GM10248 (cell line): ENCODE measurements around the gene RUSC2.
"Not testable (repeated sequence)": the region's sequence is repeated elsewhere in the genome, so short reads cannot be mapped to it uniquely, and the experiment has no call there.

ENCODE experiments used
- CTCF ChIA-PET: fragments of 300-600 bp; sonication (Branson Sonifier 250); formaldehyde crosslinking; extraction: SDS; loops from one replicate; lab custom pipeline; 2021; ENCODE audit warnings: antibody characterized with exemption; lab: Yijun Ruan, JAX
- POLR2A ChIA-PET: fragments of 350-650 bp; sonication (Branson Sonifier 250); formaldehyde crosslinking; extraction: SDS; loops from one replicate; lab custom pipeline; 2020; ENCODE audit warnings: antibody characterized with exemption; lab: Yijun Ruan, JAX
- DNase-seq: peaks from one replicate; pipeline ENCODE4 v3.0.0; 2012; ENCODE audit errors: extremely low spot score
- CTCF ChIP-seq: IDR thresholded peaks from 2 replicates; pipeline ENCODE4 v1.5.1; 2012; ENCODE audit warnings: mild to moderate bottlenecking, low read depth; ENCODE audit errors: extremely low read depth, missing control alignments, control extremely low read depth

RUSC2 gene

DNA sequence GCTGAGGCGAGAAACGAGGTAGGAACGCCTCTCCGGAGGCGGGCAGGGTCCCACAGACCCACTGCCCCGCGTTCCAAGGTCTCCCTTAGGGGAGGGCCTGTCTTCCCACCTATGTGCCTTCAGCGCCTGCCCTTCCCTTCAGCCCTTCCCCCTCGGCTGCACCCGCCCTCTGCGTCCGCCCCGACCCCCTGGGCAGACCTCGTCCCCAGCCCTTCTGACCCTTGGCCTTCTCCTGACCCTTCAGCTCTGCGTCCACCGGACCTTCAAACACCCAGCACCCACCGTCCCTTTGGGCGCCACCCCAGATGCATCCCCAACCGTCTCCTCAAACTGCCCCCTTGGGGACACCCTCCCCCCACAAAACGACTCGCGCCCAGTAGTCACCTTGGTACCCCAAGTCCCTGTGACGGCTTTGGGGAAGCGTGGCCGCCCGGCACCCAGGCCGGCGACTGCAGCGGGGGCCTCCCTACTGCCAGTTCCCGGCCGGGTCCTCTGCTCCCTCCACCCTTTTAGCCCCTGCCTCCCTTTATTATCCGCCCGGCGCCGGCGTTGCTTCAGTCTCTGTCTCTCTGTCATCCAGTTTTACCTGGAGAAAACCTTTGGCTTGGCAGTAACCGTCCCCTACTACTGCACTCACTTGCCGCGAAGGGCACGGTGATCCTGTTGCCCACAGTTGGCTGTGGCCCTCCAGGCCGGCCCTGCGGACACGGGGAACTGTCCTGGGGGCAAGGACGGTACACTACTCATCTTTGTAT, 421 bp downstream of the RUSC2 start:
- ChIA-PET POLR2A (no interaction called here), CTCF (interaction anchor here (0.8 kb wide), 1 partner anchor 590 kb away, joined by 3 read pairs; no protein-coding TSS in a partner anchor)
- DNase-seq, result no peak
- no peak for TF ChIP-seq CTCF

DNA sequence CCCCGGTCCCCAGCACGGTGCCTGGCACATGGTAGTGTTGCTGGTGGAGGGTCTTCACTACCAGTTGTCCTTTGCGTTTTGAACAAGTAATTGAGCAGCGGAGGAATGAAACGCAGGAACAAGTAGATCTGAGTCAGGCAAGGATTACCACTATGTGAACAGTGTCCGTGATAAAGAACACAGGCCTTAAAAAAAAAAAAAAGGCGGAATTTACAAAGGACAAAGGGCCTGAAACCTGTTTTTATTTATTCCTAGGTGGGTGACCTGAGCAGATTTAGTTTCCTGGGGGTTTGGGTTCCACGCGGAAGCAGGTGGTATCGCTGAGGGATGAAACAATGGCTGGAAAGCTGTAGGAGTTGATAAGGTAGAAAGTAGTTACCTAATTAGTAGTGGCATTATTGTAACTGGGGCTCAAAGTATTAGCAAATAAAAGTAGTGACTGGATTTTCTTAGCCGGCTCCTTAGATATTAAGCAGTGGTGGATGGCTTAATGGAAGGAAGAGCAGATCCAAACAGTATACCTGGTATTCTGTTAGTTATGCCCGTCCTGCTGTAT, 1.1 kb downstream of the RUSC2 start:
- POLR2A ChIA-PET, result no interaction called here

DNA sequence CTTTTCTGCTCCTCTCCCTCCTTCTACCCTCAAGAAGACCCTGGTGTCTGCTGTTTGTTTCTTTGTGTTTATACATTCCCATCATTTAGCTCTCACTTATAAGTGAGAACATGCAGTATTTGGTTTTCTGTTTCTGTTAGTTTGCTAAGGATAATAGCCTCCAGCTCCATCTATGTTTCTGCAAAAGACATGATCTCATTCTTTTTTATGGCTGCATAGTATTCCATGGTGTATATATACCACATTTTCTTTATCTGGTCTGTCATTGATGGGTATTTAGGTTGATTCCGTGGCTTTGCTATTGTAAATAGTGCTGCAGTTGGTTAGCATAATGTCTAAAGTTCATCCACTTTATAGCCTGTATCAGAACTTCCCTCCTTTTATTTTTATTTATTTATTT, 3.2 kb downstream of the RUSC2 start:
- POLR2A ChIA-PET, DNase-seq, CTCF ChIA-PET: not testable (repeated sequence)

More for the DNA sequence above, 1.1 kb downstream of the RUSC2 start:
- CTCF ChIA-PET, result no interaction called here
- no peak for TF ChIP-seq CTCF
- DNase-seq, result no peak

GRCh38 chr9:35495984-35496383, 6.1 kb downstream of the RUSC2 start:
- ChIA-PET POLR2A (no interaction called here), CTCF (interaction anchor here (1.0 to 1.4 kb wide), 4 partner anchors 9 to 1093 kb away, joined by 3 to 4 read pairs (median 3); no protein-coding TSS in a partner anchor)
- TF ChIP-seq CTCF, result no peak
- no peak for DNase-seq

DNA sequence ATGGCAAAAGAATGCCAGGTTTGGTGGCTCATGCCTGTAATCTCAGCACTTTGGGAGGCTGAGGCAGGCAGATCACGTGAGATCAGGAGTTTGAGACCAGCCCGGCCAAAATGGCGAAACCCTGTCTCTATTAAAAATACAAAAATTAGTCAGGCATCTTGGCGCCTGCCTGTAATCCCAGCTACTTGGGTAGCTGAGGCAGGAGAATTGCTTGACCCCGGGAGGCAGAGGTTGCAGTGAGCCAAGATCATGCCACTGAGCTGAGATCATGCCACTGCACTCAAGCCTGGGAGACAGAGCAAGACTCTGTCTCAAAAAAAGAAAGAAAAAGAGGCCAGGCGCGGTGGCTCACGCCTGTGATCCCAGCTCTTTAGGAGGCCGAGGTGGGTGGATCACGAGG, 8.3 kb downstream of the RUSC2 start:
- POLR2A ChIA-PET, CTCF ChIA-PET, DNase-seq: not testable (repeated sequence)

GRCh38 chr9:35499029-35499700, 9.3 kb downstream of the RUSC2 start:
- ChIA-PET POLR2A (no interaction called here), CTCF (no interaction called here)
- no peak for DNase-seq
- TF ChIP-seq CTCF, result no peak

GRCh38 chr9:35499701-35500030, 9.8 kb downstream of the RUSC2 start:
- POLR2A ChIA-PET, result no interaction called here

More at GRCh38 chr9:35499701-35500030, 9.8 kb downstream of the RUSC2 start:
- no peak for TF ChIP-seq CTCF
- CTCF ChIA-PET, result no interaction called here
- DNase-seq, result no peak
